SK-N-SH (cell line): ENCODE data around the gene GSK3B. TPM values are rescaled to one million over a fixed set of nuclear protein-coding genes. Genes with fewer than 3 reads are reported as not detected.

ENCODE experiments used
- CTCF ChIA-PET: fragments of 300-600, 350-600 bp; formaldehyde crosslinking; extraction: SDS; loops from one replicate; lab custom pipeline; 2021; lab: Yijun Ruan, JAX
- POLR2A ChIA-PET: fragments of 350-600 bp; sonication (Branson Sonifier 250); formaldehyde crosslinking; extraction: SDS; loops from one replicate; lab custom pipeline; 2020; ENCODE audit warnings: antibody characterized with exemption, inconsistent platforms; lab: Yijun Ruan, JAX
- DNase-seq: peaks from one replicate; pipeline ENCODE4 v3.0.0; 2012
- H2AFZ ChIP-seq: fragments of 200-600 bp; sonication (generic); 2 replicates; pipeline ENCODE4 v1.8.1; 2016; ENCODE audit warnings: antibody characterized with exemption, mild to moderate bottlenecking, low read depth
- H3F3A ChIP-seq: fragments of 200-600 bp; sonication (generic); replicated peaks from 2 replicates; pipeline ENCODE3; 2016; ENCODE audit warnings: antibody characterized with exemption, mild to moderate bottlenecking; ENCODE audit not compliant: insufficient read depth
- H3K27ac ChIP-seq, 2 experiments: fragments of 200-500 bp in 1 of 2; fragments of 200-600 bp in 1 of 2; sonication (Bioruptor generic) in 1 of 2; sonication (generic), shearing (Covaris generic) in 1 of 2; 2 replicates each; pipeline versions ENCODE4 v1.5.1 to v1.6.1; 2014 to 2016; ENCODE audit warnings: low read depth in 2 of 2, inconsistent platforms in 1 of 2, low read length in 1 of 2, mild to moderate bottlenecking in 1 of 2, mixed read lengths in 1 of 2
- H3K27me3 ChIP-seq: fragments of 200-600 bp; sonication (generic), shearing (Covaris generic); 2 replicates; pipeline ENCODE4 v1.6.1; 2016; ENCODE audit warnings: mixed run types; ENCODE audit not compliant: insufficient read depth
- H3K36me3 ChIP-seq, 2 experiments: fragments of 200-500 bp in 1 of 2; fragments of 200-600 bp in 1 of 2; sonication (Bioruptor generic) in 1 of 2; sonication (generic) in 1 of 2; replicated peaks in 1 of 2; 2 replicates each; pipeline versions ENCODE3 to v1.5.1; 2014 to 2016; ENCODE audit warnings: low read length in 1 of 2, mild to moderate bottlenecking in 1 of 2; ENCODE audit not compliant: insufficient read depth in 2 of 2, control insufficient read depth in 1 of 2
- H3K4me1 ChIP-seq, 2 experiments: fragments of 200-500 bp in 1 of 2; fragments of 200-600 bp in 1 of 2; sonication (Bioruptor generic) in 1 of 2; sonication (generic), shearing (Covaris generic) in 1 of 2; 2 replicates each; pipeline versions ENCODE4 v1.5.1 to v1.6.1; 2014 to 2016; ENCODE audit warnings: low read depth in 1 of 2, low read length in 1 of 2, mixed run types in 1 of 2; ENCODE audit not compliant: insufficient read depth in 2 of 2, control insufficient read depth in 1 of 2
- H3K4me2 ChIP-seq: fragments of 200-600 bp; sonication (generic), shearing (Covaris generic); 2 replicates; pipeline ENCODE4 v1.6.1; 2017; ENCODE audit warnings: mixed run types
- H3K4me3 ChIP-seq, 2 experiments: fragments of 200-500 bp in 1 of 2; fragments of 200-600 bp in 1 of 2; sonication (Bioruptor generic) in 1 of 2; sonication (generic), shearing (Covaris generic) in 1 of 2; 2 replicates each; pipeline versions ENCODE4 v1.5.1 to v1.8.1; 2014 to 2016; ENCODE audit warnings: low read depth in 2 of 2, inconsistent platforms in 1 of 2, low read length in 1 of 2, mild to moderate bottlenecking in 1 of 2, mixed read lengths in 1 of 2, moderate library complexity in 1 of 2
- H3K79me2 ChIP-seq: fragments of 200-600 bp; sonication (generic); 2 replicates; pipeline ENCODE4 v1.8.1; 2017; ENCODE audit warnings: mild to moderate bottlenecking; ENCODE audit not compliant: insufficient read depth
- H3K9ac ChIP-seq: fragments of 200-600 bp; sonication (generic); 2 replicates; pipeline ENCODE4 v1.6.1; 2017; ENCODE audit warnings: mixed run types
- H3K9me2 ChIP-seq: fragments of 200-600 bp; sonication (generic); 2 replicates; pipeline ENCODE4 v1.6.1; 2017; ENCODE audit warnings: mixed run types
- H3K9me3 ChIP-seq: fragments of 200-600 bp; sonication (generic); 2 replicates; pipeline ENCODE4 v1.6.1; 2017; ENCODE audit warnings: mixed run types, mild to moderate bottlenecking, moderate library complexity
- H4K20me1 ChIP-seq: fragments of 200-600 bp; sonication (generic); 2 replicates; pipeline ENCODE4 v1.6.1; 2017; ENCODE audit warnings: mild to moderate bottlenecking, mixed run types; ENCODE audit not compliant: insufficient read depth
- FOXM1 ChIP-seq: IDR thresholded peaks from 2 replicates; pipeline ENCODE4 v1.4.0; 2012; ENCODE audit warnings: low read depth, mild to moderate bottlenecking
- GABPA ChIP-seq: IDR thresholded peaks from 2 replicates; pipeline ENCODE4 v1.4.0; 2012; ENCODE audit warnings: low read depth, mild to moderate bottlenecking
- MAX ChIP-seq: IDR thresholded peaks from 2 replicates; pipeline ENCODE4 v1.4.0; 2012; ENCODE audit warnings: low read depth
- NRF1 ChIP-seq: IDR thresholded peaks from 2 replicates; pipeline ENCODE4 v1.6.1; 2012; ENCODE audit warnings: low read depth, mild to moderate bottlenecking, low read length
- REST ChIP-seq: IDR thresholded peaks from 2 replicates; pipeline ENCODE4 v1.6.1; 2012; ENCODE audit warnings: mild to moderate bottlenecking, low read depth, low read length, moderate library complexity
- SMC3 ChIP-seq: IDR thresholded peaks from 2 replicates; pipeline ENCODE4 v1.6.1; 2012; ENCODE audit warnings: low read depth, low read length, improper control_type of control experiment
- TCF12 ChIP-seq: IDR thresholded peaks from 2 replicates; pipeline ENCODE4 v1.4.0; 2012
- TEAD4 ChIP-seq: IDR thresholded peaks from 2 replicates; pipeline ENCODE4 v1.4.0; 2012; ENCODE audit warnings: mild to moderate bottlenecking, borderline replicate concordance; ENCODE audit not compliant: insufficient read depth
- WGBS: methylation state at CpG from one replicate; pipeline ENCODE4 v1.1.6; 2017; ENCODE audit warnings: low lambda C conversion rate; 5-methylcytosine and 5-hydroxymethylcytosine counted together
- polyA plus RNA-seq, 3 experiments: library from polyadenylated mRNA; depleted of rRNA; stranded (reverse); fragments of >200 nt; gene quantifications; 2 replicates each; pipeline ENCODE4 v1.2.3, GENCODE V29; 2012

The GSK3B gene
- polyA plus RNA-seq, 1 of the 3 experiments (the other 2 are of a cell fraction), result 15.9 TPM

- Histone ChIP-seq H4K20me1 (no peaks in the 10 kb centered on the region), H3K27ac (no peak overlapping the region), H3K27me3 (no peaks in the 10 kb centered on the region), H3K4me2 (no peak overlapping the region), H2AFZ (no peak overlapping the region), H3K4me1 (no peaks in the 10 kb centered on the region), H3K4me3 (no peak overlapping the region), H3K36me3 (peaks cover 22 to 32% of the 10 kb centered on the region in 2 experiments), H3F3A (peaks cover 4% of the 10 kb centered on the region), H3K9me3 (no peaks in the 10 kb centered on the region), H3K9me2 (no peaks in the 10 kb centered on the region), H3K79me2 (0 out of 2 replicates have a peak, but pooled peaks cover under 1% of the 10 kb centered on the region), H3K9ac (no peak overlapping the region)
- 95% methylated on average over 1 of the region's 1 CpG for WGBS
- no peak for TF ChIP-seq SMC3
- no peak for TF ChIP-seq TEAD4
- TF ChIP-seq FOXM1, result no peak
- no peak for TF ChIP-seq NRF1
- no peak for TF ChIP-seq GABPA
- no peak for TF ChIP-seq MAX
- no peak for TF ChIP-seq TCF12
- no peak for TF ChIP-seq REST
- no peak for DNase-seq
- ChIA-PET POLR2A (no interaction called here), CTCF (interaction anchor here (4.5 kb wide), 1 partner anchor 20 kb away, joined by 19 read pairs; no protein-coding TSS in a partner anchor)
Measured at GRCh38 chr3:119871571-119871970, 222.7 kb downstream of the GSK3B start.

- Histone ChIP-seq H3K27ac (no peak overlapping the region), H3K4me2 (no peak overlapping the region), H4K20me1 (no peaks in the 10 kb centered on the region), H3K4me1 (no peaks in the 10 kb centered on the region), H3K36me3 (peaks cover 21 to 37% of the 10 kb centered on the region in 2 experiments), H3K27me3 (no peaks in the 10 kb centered on the region), H3K9me3 (no peaks in the 10 kb centered on the region), H3K4me3 (no peak overlapping the region), H3K9ac (no peak overlapping the region), H3F3A (no peaks in the 10 kb centered on the region), H3K9me2 (no peaks in the 10 kb centered on the region), H3K79me2 (0 out of 2 replicates have a peak, but pooled peaks cover 3% of the 10 kb centered on the region), H2AFZ (no peak overlapping the region)
- TF ChIP-seq REST (no peak), SMC3 (no peak)
- no peak for DNase-seq
- POLR2A ChIA-PET, result no interaction called here
- CTCF ChIA-PET, result interaction anchor here (4.5 kb wide), 1 partner anchor 21 kb away, joined by 19 read pairs; no protein-coding TSS in a partner anchor
Measured at GRCh38 chr3:119870512-119870911, 223.7 kb downstream of the GSK3B start.
